ENCODE measurements around the gene OXTR. TPM values are rescaled to one million over a fixed set of nuclear protein-coding genes. Genes with fewer than 3 reads are reported as not detected.

Gene OXTR
- total RNA-seq, 2 donors from 2014 or later: 0.47 to 0.52 TPM

DNA sequence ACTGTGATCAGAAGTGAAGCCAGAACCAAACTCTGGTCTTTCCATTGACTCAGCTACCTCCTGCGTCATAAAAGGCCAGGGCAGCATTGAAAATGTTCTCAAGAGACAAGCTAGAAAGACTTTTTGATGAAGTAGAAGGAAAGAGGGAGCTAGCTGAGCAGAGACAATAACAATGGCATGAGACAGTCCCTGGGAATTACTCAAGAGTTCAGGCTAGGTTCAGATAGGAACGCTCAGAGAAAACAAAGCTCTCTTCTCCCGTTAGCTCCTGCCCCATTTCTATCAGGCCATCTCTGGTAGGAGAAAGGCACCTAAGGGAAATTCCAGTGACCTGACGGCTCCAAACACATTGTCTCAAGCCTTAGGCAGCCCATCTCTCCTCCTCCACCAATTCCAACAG lies 7.0 kb upstream of the OXTR start:
- Histone ChIP-seq H3K9me3 (no peaks in the 10 kb centered on the region), H3K27me3 (no peaks in the 10 kb centered on the region), H3K27ac (no peak overlapping the region), H3K4me3 (no peak overlapping the region), H3K4me1 (no peaks in the 10 kb centered on the region), H3K36me3 (no peaks in the 10 kb centered on the region)
- DNase-seq (ENCODE audit: low spot score): no peak
- TF ChIP-seq, protein P1, sequence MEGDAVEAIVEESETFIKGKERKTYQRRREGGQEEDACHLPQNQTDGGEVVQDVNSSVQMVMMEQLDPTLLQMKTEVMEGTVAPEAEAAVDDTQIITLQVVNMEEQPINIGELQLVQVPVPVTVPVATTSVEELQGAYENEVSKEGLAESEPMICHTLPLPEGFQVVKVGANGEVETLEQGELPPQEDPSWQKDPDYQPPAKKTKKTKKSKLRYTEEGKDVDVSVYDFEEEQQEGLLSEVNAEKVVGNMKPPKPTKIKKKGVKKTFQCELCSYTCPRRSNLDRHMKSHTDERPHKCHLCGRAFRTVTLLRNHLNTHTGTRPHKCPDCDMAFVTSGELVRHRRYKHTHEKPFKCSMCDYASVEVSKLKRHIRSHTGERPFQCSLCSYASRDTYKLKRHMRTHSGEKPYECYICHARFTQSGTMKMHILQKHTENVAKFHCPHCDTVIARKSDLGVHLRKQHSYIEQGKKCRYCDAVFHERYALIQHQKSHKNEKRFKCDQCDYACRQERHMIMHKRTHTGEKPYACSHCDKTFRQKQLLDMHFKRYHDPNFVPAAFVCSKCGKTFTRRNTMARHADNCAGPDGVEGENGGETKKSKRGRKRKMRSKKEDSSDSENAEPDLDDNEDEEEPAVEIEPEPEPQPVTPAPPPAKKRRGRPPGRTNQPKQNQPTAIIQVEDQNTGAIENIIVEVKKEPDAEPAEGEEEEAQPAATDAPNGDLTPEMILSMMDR (IDR thresholded peaks at IDR 0.05): no peak

DNA sequence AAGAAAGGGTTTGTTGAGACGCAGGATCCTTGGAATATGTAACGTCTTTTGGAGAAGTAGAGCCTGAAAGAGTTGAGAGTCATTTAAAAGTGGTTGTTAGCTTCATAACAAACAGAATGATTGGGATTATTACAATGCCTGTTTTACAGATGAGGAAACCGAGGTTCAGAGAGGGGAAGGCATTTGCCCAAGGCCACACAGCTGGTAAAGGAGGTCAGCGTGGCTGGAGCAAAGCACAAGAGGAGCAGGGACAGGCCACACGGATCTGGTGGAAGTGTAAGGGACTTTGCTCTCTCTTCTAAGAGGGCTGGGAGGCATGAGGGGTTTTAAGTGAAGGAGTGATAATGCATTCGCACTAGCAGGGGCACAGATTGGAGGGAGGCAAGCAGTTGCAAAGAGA lies 6.2 kb upstream of the OXTR start:
- Histone ChIP-seq H3K36me3 (no peaks in the 10 kb centered on the region), H3K27me3 (no peaks in the 10 kb centered on the region), H3K27ac (no peak overlapping the region), H3K4me1 (no peaks in the 10 kb centered on the region), H3K4me3 (no peak overlapping the region), H3K9me3 (no peaks in the 10 kb centered on the region)
- DNase-seq (ENCODE audit: low spot score): no peak
- TF ChIP-seq, protein P1 (IDR thresholded peaks at IDR 0.05): no peak

DNA sequence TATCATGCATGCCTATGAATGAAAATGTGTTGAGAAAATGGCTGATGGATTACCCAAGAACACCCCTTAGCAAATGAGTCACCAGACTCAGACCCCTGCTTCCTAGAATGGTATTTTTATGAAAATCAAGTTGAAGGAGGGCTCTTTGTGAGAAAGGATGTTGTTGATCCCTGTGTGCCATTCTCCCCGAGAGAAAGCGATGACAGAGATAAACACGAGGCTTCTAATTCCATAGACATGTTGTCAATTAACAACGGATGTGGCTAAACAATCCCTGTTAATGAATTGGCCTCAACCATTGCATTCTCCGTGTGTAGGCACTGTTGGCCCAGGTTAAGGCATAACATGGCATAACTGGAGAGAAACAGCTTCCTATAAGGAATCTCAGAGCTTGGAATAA lies 5.8 kb upstream of the OXTR start:
- DNase-seq (ENCODE audit: low spot score): no peak
- H3K36me3 ChIP-seq: no peaks in the 10 kb centered on the region
- H3K27me3 ChIP-seq: no peaks in the 10 kb centered on the region
- TF ChIP-seq, protein P1 (IDR thresholded peaks at IDR 0.05): no peak
- no peaks in the 10 kb centered on the region for H3K9me3 ChIP-seq
- no peak overlapping the region for H3K27ac ChIP-seq
- H3K4me1 ChIP-seq: no peaks in the 10 kb centered on the region
- no peak overlapping the region for H3K4me3 ChIP-seq

DNA sequence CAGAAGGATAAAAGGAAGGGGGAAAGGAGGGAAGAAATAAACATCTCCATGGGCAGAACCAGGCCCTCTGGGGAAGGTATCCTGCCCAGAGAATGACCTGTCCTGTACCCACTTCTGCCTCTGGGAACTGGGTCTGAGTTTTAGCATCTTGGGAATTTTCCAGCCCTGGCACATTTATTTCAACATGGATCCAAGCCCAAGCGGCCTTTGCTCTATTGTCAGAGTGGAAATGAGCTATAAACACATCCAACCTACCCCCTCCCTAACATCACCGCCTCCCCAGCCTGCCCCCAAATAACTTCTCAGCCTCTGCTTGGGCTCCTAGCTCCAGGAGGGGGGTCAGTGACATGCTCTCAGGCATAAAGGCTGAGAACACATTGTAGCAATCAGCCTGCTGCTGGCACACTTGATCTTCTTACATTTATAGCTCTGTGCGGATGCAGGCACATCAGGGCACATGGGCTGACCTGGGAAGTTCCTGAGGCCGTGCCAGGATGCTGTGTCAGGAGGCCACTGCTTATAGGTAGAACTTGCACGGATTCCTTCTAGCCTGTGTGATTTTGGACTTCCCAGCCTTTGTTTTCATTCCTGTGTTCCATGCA lies 4.6 kb upstream of the OXTR start:
- Histone ChIP-seq H3K27me3 (peaks cover 0 to under 1% of the 10 kb centered on the region in 2 donors), H3K36me3 (no peaks in the 10 kb centered on the region), H3K27ac (no peak overlapping the region), H3K4me1 (peaks cover 0 to 6% of the 10 kb centered on the region in 2 donors), H3K9me3 (no peaks in the 10 kb centered on the region), H3K4me3 (no peak overlapping the region)
- no peak for DNase-seq (ENCODE audit: low spot score)
- TF ChIP-seq, protein P1 (IDR thresholded peaks at IDR 0.05): no peak

DNA sequence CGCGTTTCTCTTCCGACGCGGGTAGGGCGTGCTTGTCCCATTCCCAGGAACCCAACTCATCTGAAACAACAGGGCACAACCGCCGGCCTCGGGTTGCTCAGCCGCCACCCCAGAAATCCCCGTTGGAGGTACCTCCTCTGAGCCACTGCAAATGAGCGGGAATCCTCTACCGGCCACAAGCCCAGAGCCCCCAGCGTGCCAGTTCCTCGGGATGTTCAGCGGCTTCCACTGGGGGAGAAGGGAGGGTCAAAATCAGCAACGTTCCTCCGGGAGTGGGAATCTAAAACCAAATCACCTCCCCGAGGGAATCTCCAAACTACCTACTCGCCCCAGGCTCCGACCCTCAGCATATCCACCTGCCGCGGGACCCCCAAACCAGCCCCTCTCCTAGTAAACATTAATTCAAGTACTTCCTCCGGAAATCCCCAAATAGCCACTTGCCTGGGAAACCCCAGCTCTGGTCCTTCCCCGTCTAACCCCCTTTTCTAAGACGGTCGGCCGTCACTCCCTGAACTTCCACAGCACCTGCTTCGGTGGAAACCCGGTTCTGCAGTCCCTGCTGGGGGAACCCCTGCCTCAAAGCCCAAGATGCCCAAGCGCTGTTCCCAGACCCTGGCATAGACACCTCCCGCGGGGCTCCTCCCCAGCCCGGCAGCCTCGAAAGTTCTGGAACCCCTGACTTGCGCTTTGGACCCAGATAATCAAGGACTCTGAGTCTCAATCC lies 887 bp downstream of the OXTR start:
- DNase-seq (ENCODE audit: low spot score): no peak
- peaks cover 0 to 7% of the 10 kb centered on the region in 2 donors for H3K27me3 ChIP-seq
- TF ChIP-seq, protein P1 (IDR thresholded peaks at IDR 0.05): no peak
- peaks cover 0 to 26% of the 10 kb centered on the region in 2 donors for H3K4me1 ChIP-seq
- peak overlapping the region; percentile 18 to 42 for H3K4me3 ChIP-seq
- no peaks in the 10 kb centered on the region for H3K9me3 ChIP-seq
- no peak overlapping the region for H3K27ac ChIP-seq
- H3K36me3 ChIP-seq: no peaks in the 10 kb centered on the region
